Testis (tissue), 3 donors: ENCODE results near the gene PSMD13. TPM values are rescaled to one million over a fixed set of nuclear protein-coding genes. Genes with fewer than 3 reads are reported as not detected.
"Not testable (repeated sequence)": the region's sequence is repeated elsewhere in the genome, so short reads cannot be mapped to it uniquely, and the experiment has no call there.

Experiments
- DNase-seq: peaks from one replicate; pipeline ENCODE4 v3.0.0-alpha.2; 2019
- H3K27ac ChIP-seq, 2 donors: fragments of 200-600 bp; sonication (generic); one replicate each; pipeline ENCODE4 v1.5.1; 2019
- H3K27me3 ChIP-seq: fragments of 200-600 bp; sonication (generic); one replicate; pipeline ENCODE4 v1.5.1; 2019
- H3K36me3 ChIP-seq: fragments of 200-600 bp; sonication (generic); one replicate; pipeline ENCODE4 v1.5.1; 2017; ENCODE audit warnings: low read depth; ENCODE audit errors: missing control alignments
- H3K4me1 ChIP-seq: fragments of 200-600 bp; sonication (generic); one replicate; pipeline ENCODE4 v1.5.1; 2019
- H3K4me3 ChIP-seq, 2 donors: fragments of 200-600 bp; sonication (generic); one replicate each; pipeline ENCODE4 v1.5.1; 2017 to 2019
- H3K9me3 ChIP-seq: fragments of 200-600 bp; sonication (generic); one replicate; pipeline ENCODE4 v1.5.1; 2017
- POLR2A ChIP-seq: fragments of 450-650 bp; IDR thresholded peaks from one replicate; pipeline ENCODE4 v1.6.1; 2017; ENCODE audit warnings: antibody characterized with exemption, mild to moderate bottlenecking, moderate library complexity
- WGBS, 2 donors: methylation state at CpG; one replicate each; pipeline ENCODE4 v1.1.5; 2018; 5-methylcytosine and 5-hydroxymethylcytosine counted together
- intact Hi-C: fragments of 100-400 bp; cut with DNase I; formaldehyde crosslinking; loops from one replicate; pipeline ENCODE4 v1.15.1; 2023; ENCODE audit warnings: low total_unique reads
- polyA plus RNA-seq: library from polyadenylated mRNA; stranded (reverse); fragments of 350-450 nt; fragmentation: Illumina TruSeq; extraction: RNeasy Lipid Tissue Mini Kit (QIAGEN cat#74804); gene quantifications from one replicate; pipeline ENCODE4 v1.2.3, GENCODE V29; 2014; ENCODE audit warnings: low read depth, low replicate concordance; ENCODE audit not compliant: insufficient read depth
- total RNA-seq, 2 donors: library from RNA; depleted of rRNA; stranded (reverse); fragments of >200 nt; gene quantifications; one replicate each; pipeline ENCODE4 v1.2.3, GENCODE V29; 2016
- TF ChIP-seq, protein P1 (sequence below), 3 experiments: fragments of 450-650 bp in 2 of 3; fragments of 200-600 bp in 1 of 3; sonication (generic) in 1 of 3; IDR thresholded peaks; one replicate each; pipeline ENCODE4 v1.5.1; 2016 to 2019; ENCODE audit warnings: antibody characterized with exemption in 3 of 3, mild to moderate bottlenecking in 2 of 3, moderate library complexity in 1 of 3

Gene PSMD13
- total and polyA plus RNA-seq, 3 donors from 2014 or later = 128 to 180 (median 133) TPM

DNA sequence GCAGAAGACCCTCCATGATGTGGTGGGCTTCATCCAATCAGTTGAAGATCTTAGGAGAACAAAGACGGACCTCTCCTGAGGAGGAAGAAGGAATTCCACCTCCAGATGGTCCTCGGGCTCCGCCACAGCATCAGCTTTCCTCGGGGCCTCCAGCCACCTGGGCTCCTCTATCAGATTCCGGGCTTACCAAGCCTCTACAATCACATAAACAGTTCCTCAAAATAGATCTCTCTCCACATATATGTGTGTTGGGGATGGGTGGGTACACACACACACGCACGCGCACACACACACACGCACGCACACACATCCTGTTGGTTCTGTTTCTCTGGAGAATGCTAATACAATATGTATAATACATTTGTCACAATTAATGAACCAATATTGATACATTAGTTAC, 22.6 kb downstream of the PSMD13 start:
- no peaks in the 10 kb centered on the region for H3K4me1 ChIP-seq
- TF ChIP-seq, protein P1, sequence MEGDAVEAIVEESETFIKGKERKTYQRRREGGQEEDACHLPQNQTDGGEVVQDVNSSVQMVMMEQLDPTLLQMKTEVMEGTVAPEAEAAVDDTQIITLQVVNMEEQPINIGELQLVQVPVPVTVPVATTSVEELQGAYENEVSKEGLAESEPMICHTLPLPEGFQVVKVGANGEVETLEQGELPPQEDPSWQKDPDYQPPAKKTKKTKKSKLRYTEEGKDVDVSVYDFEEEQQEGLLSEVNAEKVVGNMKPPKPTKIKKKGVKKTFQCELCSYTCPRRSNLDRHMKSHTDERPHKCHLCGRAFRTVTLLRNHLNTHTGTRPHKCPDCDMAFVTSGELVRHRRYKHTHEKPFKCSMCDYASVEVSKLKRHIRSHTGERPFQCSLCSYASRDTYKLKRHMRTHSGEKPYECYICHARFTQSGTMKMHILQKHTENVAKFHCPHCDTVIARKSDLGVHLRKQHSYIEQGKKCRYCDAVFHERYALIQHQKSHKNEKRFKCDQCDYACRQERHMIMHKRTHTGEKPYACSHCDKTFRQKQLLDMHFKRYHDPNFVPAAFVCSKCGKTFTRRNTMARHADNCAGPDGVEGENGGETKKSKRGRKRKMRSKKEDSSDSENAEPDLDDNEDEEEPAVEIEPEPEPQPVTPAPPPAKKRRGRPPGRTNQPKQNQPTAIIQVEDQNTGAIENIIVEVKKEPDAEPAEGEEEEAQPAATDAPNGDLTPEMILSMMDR (IDR thresholded peaks at IDR 0.05) = no peak
- no peak for TF ChIP-seq POLR2A
- intact Hi-C loops = no loop called here
- H3K27me3 ChIP-seq = no peaks in the 10 kb centered on the region
- 79 to 84% methylated on average over 10 of the region's 10 CpGs for WGBS, 2 donors
- no peaks in the 10 kb centered on the region for H3K36me3 ChIP-seq
- DNase-seq = no peak
- no peak overlapping the region for H3K27ac ChIP-seq
- no peak overlapping the region for H3K4me3 ChIP-seq
- no peaks in the 10 kb centered on the region for H3K9me3 ChIP-seq

DNA sequence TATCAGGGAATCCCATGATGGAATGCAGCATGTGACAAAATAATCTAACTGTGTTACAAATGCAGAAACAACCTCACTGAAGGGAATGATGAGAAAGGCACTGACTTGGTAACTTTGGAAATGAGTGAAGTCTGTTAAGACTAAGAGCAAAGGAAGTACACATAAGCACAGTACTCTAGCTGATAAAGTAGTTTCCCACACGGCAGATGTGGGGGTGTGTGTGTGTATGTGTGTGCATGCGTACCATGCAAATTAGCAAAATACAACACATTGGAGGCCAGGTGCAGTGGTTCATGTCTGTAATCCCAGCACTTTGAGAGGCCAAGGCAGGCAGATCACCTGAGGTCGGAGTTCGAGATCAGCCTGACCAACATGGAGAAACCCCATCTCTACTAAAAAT, 24.8 kb downstream of the PSMD13 start:
- intact Hi-C loops = no loop called here
- Histone ChIP-seq H3K9me3 (no peaks in the 10 kb centered on the region), H3K36me3 (no peaks in the 10 kb centered on the region), H3K27me3 (no peaks in the 10 kb centered on the region), H3K4me1 (no peaks in the 10 kb centered on the region), H3K4me3 (no peak overlapping the region), H3K27ac (no peak overlapping the region)
- no peak for TF ChIP-seq POLR2A
- TF ChIP-seq, protein P1 (IDR thresholded peaks at IDR 0.05) = no peak
- 88 to 97% methylated on average over 4 of the region's 4 CpGs for WGBS, 2 donors
- DNase-seq = no peak

DNA sequence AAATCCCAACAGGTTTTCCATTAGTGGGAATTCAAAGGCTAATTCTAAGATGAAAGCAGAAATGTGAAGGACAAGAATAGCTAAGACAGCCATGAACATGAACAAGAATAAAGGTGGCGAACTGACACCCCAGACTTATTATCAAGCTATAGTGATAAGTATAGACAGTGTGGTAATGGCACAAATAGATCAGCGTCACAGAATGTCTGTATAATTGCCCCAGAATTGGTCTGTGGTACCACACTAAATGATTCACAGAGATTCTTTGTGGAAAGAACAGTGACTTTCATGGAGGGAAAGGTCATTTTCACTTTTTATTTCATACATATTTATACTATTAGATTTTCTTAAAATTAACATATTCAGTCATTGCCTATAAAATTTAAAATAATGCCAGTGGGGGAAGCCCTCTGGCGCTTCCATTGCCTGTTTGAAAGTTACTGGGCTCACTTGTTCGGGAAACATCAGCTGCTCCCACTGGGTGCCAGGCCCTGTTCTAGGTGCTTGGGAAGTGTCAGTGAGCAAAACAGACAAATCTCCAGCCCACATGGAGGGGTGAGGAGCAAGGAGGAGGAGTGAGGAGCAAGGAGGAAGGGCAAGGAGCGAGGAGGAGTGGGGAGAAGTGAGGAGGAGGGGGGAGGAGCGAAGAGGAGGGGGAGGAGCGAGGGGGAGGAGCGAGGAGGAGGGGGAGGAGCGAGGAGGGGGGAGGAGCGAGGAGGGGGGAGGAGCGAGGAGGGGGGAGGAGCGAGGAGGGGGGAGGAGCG, 30.1 kb downstream of the PSMD13 start:
- H3K27ac ChIP-seq = no peak overlapping the region
- intact Hi-C loops = no loop called here
- no peak for DNase-seq
- no peaks in the 10 kb centered on the region for H3K27me3 ChIP-seq
- H3K36me3 ChIP-seq = no peaks in the 10 kb centered on the region
- WGBS, 2 donors = 71 to 80% methylated on average over 5 of the region's 13 CpGs
- H3K4me1 ChIP-seq = no peaks in the 10 kb centered on the region
- H3K4me3 ChIP-seq = no peak overlapping the region
- TF ChIP-seq POLR2A = no peak
- TF ChIP-seq, protein P1 (IDR thresholded peaks at IDR 0.05) = no peak
- no peaks in the 10 kb centered on the region for H3K9me3 ChIP-seq

DNA sequence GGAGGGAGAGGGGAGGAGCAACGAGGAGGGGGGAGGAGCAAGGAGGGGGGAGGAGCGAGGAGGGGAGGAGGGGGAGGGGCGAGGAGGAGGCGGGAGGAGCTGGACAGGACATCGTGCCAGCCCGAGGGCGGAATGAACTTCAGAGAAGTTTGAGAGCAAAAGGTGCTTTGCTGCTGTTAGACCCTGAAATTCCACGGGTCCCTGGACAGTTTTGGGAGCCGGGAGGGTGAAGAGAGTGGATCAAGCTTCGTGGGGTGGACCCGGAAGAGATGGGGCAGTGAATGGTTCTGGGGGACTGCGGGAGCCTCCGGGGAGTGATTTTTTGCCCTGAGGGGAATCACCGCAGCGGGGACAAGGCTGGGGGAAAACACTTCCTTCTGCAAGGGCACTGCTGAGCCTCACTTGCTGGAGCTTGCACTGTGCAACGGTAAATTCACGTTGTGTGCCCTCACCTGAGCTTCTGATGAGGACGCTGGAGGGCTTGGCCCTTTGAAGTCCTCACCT, 30.8 kb downstream of the PSMD13 start:
- Histone ChIP-seq H3K9me3 (no peaks in the 10 kb centered on the region), H3K4me1 (no peaks in the 10 kb centered on the region), H3K27me3 (no peaks in the 10 kb centered on the region), H3K36me3 (no peaks in the 10 kb centered on the region), H3K27ac (peak overlapping the region in 1 of 2 donors; percentile 58), H3K4me3 (peak overlapping the region; percentile 2 to 34)
- no peak for DNase-seq
- intact Hi-C loops = no loop called here
- 45 to 50% methylated on average over 15 to 17 of the region's 18 CpGs for WGBS, 2 donors
- TF ChIP-seq, protein P1 (IDR thresholded peaks at IDR 0.05) = no peak
- TF ChIP-seq POLR2A = no peak

DNA sequence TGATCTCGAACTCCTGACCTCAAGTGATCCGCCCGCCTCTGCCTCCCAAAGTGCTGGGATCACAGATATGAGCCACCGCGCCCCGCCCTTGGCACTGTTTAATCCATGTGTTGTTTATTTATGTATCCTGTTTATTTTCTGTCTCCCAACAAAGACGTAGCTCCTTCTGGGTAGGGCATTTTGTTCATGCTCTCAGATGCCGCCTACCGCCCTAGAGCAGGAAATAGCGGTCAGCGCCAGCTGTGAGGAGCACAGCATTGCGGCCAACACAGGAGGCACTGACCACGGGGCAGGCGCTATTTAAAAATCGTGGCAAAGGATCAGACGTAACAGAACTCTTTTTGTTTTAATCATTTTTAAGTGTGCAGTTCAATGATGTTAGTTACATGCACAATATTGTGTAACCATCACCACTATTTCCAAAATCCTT, 32.0 kb downstream of the PSMD13 start:
- H3K4me1 ChIP-seq, H3K4me3 ChIP-seq, H3K27me3 ChIP-seq, H3K36me3 ChIP-seq, H3K9me3 ChIP-seq, intact Hi-C loops: not testable (repeated sequence)
- peak overlapping the region in 1 of 2 donors; percentile 58 for H3K27ac ChIP-seq
- peak; percentile 47 for DNase-seq
- WGBS, 2 donors = 64 to 69% methylated on average over 16 of the region's 16 CpGs
